Nephron (organoid): ENCODE results near the gene TBC1D10B.

Experiments
- H3K27ac Mint-ChIP-seq, 3 experiments: 2 replicates each; pipeline ENCODE4 v1.8.0; 2020; ENCODE audit warnings: mixed read lengths in 3 of 3, mild to moderate bottlenecking in 2 of 3, moderate library complexity in 1 of 3
- H3K27me3 Mint-ChIP-seq: 2 replicates; pipeline ENCODE4 v1.8.0; 2021; ENCODE audit warnings: low read depth, mild to moderate bottlenecking, moderate library complexity, mixed read lengths
- H3K36me3 Mint-ChIP-seq: 2 replicates; pipeline ENCODE4 v1.8.0; 2020; ENCODE audit warnings: low read depth, mixed read lengths
- H3K4me1 Mint-ChIP-seq: 2 replicates; pipeline ENCODE4 v1.8.0; 2020; ENCODE audit warnings: mixed read lengths
- H3K4me3 Mint-ChIP-seq, 3 experiments: 2 replicates each; pipeline ENCODE4 v1.8.0; 2020; ENCODE audit warnings: mild to moderate bottlenecking in 3 of 3, mixed read lengths in 3 of 3, moderate library complexity in 2 of 3
- H3K9me3 Mint-ChIP-seq: 2 replicates; pipeline ENCODE4 v1.8.0; 2020; ENCODE audit warnings: mixed read lengths
- CTCF ChIP-seq, 3 experiments: fragments of 200-600 bp; sonication (generic); IDR thresholded peaks; one replicate each; pipeline ENCODE4 v1.5.0; 2021; ENCODE audit warnings: antibody characterized with exemption in 3 of 3; ENCODE audit not compliant: unreplicated experiment in 3 of 3

The TBC1D10B gene

GRCh38 chr16:30394592-30395154 is 24.4 kb upstream of the TBC1D10B start:
- Mint-ChIP-seq H3K4me1 (peaks cover 27% of the 10 kb centered on the region), H3K4me3 (peak overlapping the region; percentile 88), H3K9me3 (no peaks in the 10 kb centered on the region), H3K27ac (peak overlapping the region; percentile 98 to 99 (median 99)), H3K36me3 (peaks cover 12% of the 10 kb centered on the region), H3K27me3 (no peaks in the 10 kb centered on the region)
- TF ChIP-seq CTCF (IDR thresholded peaks at IDR 0.05; ENCODE audit: unreplicated experiment in 3 of 3) = no peak

DNA sequence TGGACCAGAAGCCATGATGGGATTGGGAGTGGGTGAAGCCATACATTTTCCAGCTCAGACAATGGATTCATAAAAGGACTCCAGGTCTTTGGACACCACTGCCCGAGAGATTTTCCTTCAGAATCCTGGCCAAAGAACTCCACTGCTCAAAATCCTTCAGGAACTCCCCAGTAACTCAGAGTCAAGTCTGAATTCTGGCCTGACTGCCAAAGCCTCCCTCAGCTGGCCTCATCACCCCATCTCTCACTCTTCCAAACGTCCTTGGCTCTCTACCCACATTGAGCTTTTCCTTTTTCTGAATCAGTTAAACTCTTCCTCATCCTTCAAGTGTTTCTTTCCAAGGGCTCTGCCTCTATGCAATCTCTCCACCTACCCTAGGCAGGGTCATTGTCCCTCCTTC is 13.2 kb upstream of the TBC1D10B start:
- Mint-ChIP-seq H3K27ac (peak overlapping the region in 2 of 3 experiments; percentile 86 to 92), H3K9me3 (no peaks in the 10 kb centered on the region), H3K4me3 (peak overlapping the region in 2 of 3 experiments; percentile 53 to 58), H3K36me3 (no peaks in the 10 kb centered on the region), H3K27me3 (peaks cover 4% of the 10 kb centered on the region), H3K4me1 (peaks cover 17% of the 10 kb centered on the region)
- TF ChIP-seq CTCF (IDR thresholded peaks at IDR 0.05; ENCODE audit: unreplicated experiment in 3 of 3) = no peak

GRCh38 chr16:30382111-30382881 is 12.0 kb upstream of the TBC1D10B start, which contains the start of gene SEPTIN1:
SEPTIN1 (minus strand) TSS chr16:30382561; CDS start chr16:30382542, 19 bp downstream.
- Mint-ChIP-seq H3K27me3 (peaks cover 4% of the 10 kb centered on the region), H3K27ac (peak within 1 kb of the TSS; percentile 33 to 92 (median 86)), H3K36me3 (no peaks in the 10 kb centered on the region), H3K4me3 (peak within 1 kb of the TSS in 2 of 3 experiments; percentile 53 to 58), H3K4me1 (peaks cover 20% of the 10 kb centered on the region), H3K9me3 (no peaks in the 10 kb centered on the region)
- no peak for TF ChIP-seq CTCF (IDR thresholded peaks at IDR 0.05; ENCODE audit: unreplicated experiment in 3 of 3)

DNA sequence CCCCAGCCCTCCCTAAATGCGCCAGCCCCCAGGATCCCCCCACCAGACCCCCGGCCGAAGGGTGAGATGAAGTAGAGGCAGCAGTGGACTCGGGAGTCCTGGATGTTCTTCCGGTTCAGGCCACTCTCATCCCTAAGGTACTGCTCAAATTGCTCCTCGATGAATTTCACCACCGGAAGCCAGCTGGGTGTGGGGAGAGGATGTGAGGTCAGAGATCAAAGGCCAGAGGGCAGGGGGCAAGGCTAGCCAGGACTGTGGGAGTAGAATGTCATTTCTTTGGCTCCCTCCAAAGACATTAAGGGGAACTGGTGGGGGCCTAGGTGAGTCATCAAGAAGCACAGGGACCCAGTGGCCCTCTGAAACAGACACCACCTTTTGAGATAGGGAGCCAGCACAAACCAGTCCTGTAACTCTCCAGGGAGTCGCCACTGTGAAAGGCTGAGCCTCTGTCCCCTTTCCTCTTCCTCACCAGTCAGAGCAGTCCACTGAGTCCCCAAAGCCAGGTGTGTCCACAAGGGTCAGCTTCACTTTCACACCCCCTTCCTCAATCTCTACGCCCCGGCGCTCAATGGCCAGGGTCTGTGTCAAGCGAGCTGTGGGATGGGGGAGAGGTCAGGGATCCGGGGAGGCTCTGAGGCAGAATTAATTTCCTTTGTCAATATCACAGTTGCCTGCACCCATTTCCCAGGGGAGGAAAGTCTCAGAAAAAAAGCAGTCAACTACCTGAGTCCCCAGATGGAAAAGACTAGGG is 11.2 kb upstream of the TBC1D10B start:
- peaks cover 23% of the 10 kb centered on the region for H3K4me1 Mint-ChIP-seq
- no peaks in the 10 kb centered on the region for H3K9me3 Mint-ChIP-seq
- no peak for TF ChIP-seq CTCF (IDR thresholded peaks at IDR 0.05; ENCODE audit: unreplicated experiment in 3 of 3)
- peak overlapping the region in 2 of 3 experiments; percentile 17 to 28 for H3K4me3 Mint-ChIP-seq
- H3K36me3 Mint-ChIP-seq = no peaks in the 10 kb centered on the region
- peak overlapping the region in 2 of 3 experiments; percentile 33 to 51 for H3K27ac Mint-ChIP-seq
- H3K27me3 Mint-ChIP-seq = peaks cover 4% of the 10 kb centered on the region

- no peaks in the 10 kb centered on the region for H3K9me3 Mint-ChIP-seq
- H3K27ac Mint-ChIP-seq = peak overlapping the region in 2 of 3 experiments; percentile 51 to 59
- H3K4me1 Mint-ChIP-seq = peaks cover 23% of the 10 kb centered on the region
- H3K36me3 Mint-ChIP-seq = no peaks in the 10 kb centered on the region
- TF ChIP-seq CTCF (IDR thresholded peaks at IDR 0.05; ENCODE audit: unreplicated experiment in 3 of 3) = no peak
- peak overlapping the region; percentile 29 to 87 (median 74) for H3K4me3 Mint-ChIP-seq
- peaks cover 4% of the 10 kb centered on the region for H3K27me3 Mint-ChIP-seq
Observed at GRCh38 chr16:30380803-30381208, 10.5 kb upstream of the TBC1D10B start.
